Measurements from ENCODE around the gene FGF13. TPM values are rescaled to one million over a fixed set of nuclear protein-coding genes. Genes with fewer than 3 reads are reported as not detected.

FGF13 gene
- total and polyA plus RNA-seq, 2 of the 13 experiments (the other 11 are each of a cell fraction or from before 2014, with no cell fraction given): 0.09 to 0.33 TPM

DNA sequence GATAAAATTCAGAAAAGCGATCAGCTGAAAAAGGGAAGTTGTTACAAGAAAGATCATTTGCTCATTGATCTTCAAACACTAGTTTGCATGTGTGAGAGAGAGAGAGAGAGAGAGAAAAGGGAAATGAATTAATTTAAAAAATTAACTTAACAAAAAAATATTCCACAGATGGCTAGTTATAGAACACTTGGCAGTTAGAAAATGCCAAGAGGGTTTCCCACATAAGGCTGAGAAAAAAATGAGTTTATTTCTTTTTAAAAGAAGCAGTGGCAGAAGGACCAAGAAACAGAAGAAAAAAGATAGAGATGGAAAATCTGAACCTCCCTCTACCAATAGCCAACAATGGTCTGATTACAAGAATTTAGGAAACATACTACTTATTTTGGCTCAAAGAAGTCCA is 47.1 kb downstream of the FGF13 start:
- no peaks in the 10 kb centered on the region for H3K79me2 ChIP-seq (ENCODE audit: insufficient read depth, low read length)
- no peaks in the 10 kb centered on the region for H3K36me3 ChIP-seq (replicated peaks in 1 of 2; ENCODE audit: control insufficient read depth in 1 of 2, insufficient read depth in 2 of 2, low read length in 2 of 2)
- H4K20me1 ChIP-seq (ENCODE audit: insufficient read depth, low read length): no peaks in the 10 kb centered on the region
- FAIRE-seq: no peak
- no peak for DNase-seq (ENCODE audit: low spot score)
- H3K4me2 ChIP-seq (ENCODE audit: low read depth, low read length): no peak overlapping the region
- no peaks in the 10 kb centered on the region for H3K27me3 ChIP-seq (ENCODE audit: control insufficient read depth in 1 of 2, insufficient read depth in 2 of 2, low read length in 2 of 2)
- ChIA-PET POLR2A (no interaction called here), CTCF (ENCODE audit: low intra/inter-chr PET ratio, low total read pairs) (no interaction called here)
- no peak overlapping the region for H3K27ac ChIP-seq (ENCODE audit: extremely low read length, insufficient read depth, low read length)
- ATAC-seq: no peak
- TF ChIP-seq IRX3 (CRISPR knock-in tag; IDR thresholded peaks at IDR 0.05; ENCODE audit: borderline replicate concordance, low read depth): no peak
- TF ChIP-seq, protein P1, sequence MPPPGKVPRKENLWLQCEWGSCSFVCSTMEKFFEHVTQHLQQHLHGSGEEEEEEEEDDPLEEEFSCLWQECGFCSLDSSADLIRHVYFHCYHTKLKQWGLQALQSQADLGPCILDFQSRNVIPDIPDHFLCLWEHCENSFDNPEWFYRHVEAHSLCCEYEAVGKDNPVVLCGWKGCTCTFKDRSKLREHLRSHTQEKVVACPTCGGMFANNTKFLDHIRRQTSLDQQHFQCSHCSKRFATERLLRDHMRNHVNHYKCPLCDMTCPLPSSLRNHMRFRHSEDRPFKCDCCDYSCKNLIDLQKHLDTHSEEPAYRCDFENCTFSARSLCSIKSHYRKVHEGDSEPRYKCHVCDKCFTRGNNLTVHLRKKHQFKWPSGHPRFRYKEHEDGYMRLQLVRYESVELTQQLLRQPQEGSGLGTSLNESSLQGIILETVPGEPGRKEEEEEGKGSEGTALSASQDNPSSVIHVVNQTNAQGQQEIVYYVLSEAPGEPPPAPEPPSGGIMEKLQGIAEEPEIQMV (CRISPR knock-in tag; IDR thresholded peaks at IDR 0.05; ENCODE audit: low read depth): no peak
- no peak for TF ChIP-seq AKAP8 (CRISPR knock-in tag; IDR thresholded peaks at IDR 0.05)
- no peak for TF ChIP-seq ISX (CRISPR knock-in tag; conservative IDR thresholded peaks at IDR 0.05)
- no peak for TF ChIP-seq SMAD1 (CRISPR knock-in tag; IDR thresholded peaks at IDR 0.05; ENCODE audit: borderline replicate concordance, low read depth)
- TF ChIP-seq ZNF337 (CRISPR knock-in tag; IDR thresholded peaks at IDR 0.05; ENCODE audit: borderline replicate concordance, low read depth): no peak
- no peak for TF ChIP-seq REXO4 (CRISPR knock-in tag; IDR thresholded peaks at IDR 0.05; ENCODE audit: borderline replicate concordance)
- TF ChIP-seq, protein P2, sequence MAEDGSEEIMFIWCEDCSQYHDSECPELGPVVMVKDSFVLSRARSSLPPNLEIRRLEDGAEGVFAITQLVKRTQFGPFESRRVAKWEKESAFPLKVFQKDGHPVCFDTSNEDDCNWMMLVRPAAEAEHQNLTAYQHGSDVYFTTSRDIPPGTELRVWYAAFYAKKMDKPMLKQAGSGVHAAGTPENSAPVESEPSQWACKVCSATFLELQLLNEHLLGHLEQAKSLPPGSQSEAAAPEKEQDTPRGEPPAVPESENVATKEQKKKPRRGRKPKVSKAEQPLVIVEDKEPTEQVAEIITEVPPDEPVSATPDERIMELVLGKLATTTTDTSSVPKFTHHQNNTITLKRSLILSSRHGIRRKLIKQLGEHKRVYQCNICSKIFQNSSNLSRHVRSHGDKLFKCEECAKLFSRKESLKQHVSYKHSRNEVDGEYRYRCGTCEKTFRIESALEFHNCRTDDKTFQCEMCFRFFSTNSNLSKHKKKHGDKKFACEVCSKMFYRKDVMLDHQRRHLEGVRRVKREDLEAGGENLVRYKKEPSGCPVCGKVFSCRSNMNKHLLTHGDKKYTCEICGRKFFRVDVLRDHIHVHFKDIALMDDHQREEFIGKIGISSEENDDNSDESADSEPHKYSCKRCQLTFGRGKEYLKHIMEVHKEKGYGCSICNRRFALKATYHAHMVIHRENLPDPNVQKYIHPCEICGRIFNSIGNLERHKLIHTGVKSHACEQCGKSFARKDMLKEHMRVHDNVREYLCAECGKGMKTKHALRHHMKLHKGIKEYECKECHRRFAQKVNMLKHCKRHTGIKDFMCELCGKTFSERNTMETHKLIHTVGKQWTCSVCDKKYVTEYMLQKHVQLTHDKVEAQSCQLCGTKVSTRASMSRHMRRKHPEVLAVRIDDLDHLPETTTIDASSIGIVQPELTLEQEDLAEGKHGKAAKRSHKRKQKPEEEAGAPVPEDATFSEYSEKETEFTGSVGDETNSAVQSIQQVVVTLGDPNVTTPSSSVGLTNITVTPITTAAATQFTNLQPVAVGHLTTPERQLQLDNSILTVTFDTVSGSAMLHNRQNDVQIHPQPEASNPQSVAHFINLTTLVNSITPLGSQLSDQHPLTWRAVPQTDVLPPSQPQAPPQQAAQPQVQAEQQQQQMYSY (CRISPR knock-in tag; IDR thresholded peaks at IDR 0.05): no peak
- intact Hi-C loops (cut with micrococcal nuclease; ENCODE audit: unreplicated experiment): no loop called here
- H3K9ac ChIP-seq (ENCODE audit: insufficient read depth, low read depth, low read length): no peak overlapping the region
- no peaks in the 10 kb centered on the region for H3K4me1 ChIP-seq (ENCODE audit: insufficient read depth, low read length)
- 0% methylated on average over 1 of the region's 1 CpG for WGBS (ENCODE audit: low lambda C conversion rate)
- no peak overlapping the region for H2AFZ ChIP-seq (ENCODE audit: low read length)
- H3K4me3 ChIP-seq (replicated peaks in 1 of 3; ENCODE audit: insufficient read depth in 1 of 3, low read depth in 2 of 3, low read length in 3 of 3): no peak overlapping the region
- BruUV-seq (replicated peaks): no TSS peak
- peaks cover 9% of the 10 kb centered on the region; the same call in 1 of the 2 replicates for H3K9me3 ChIP-seq (ENCODE audit: low read length)
- in situ Hi-C loops (cut with HindIII; ENCODE audit: extremely low pct_ligation_motif_present, low pct_unique_long_range_greater_than_20kb): no loop called here

Measured in HepG2 (cell line).